Mammary epithelial cell (primary cell): ENCODE results near the gene INPP5D.

Source experiments
- EZH2 ChIP-seq: IDR thresholded peaks from 2 replicates; pipeline ENCODE4 v1.6.1; 2012; ENCODE audit warnings: low read length, inconsistent platforms, borderline replicate concordance
- TF ChIP-seq, protein P1 (sequence below), 2 donors: IDR thresholded peaks in 1 of 2; conservative IDR thresholded peaks in 1 of 2; 2 replicates each; pipeline ENCODE4 v1.5.1; 2011 to 2012; ENCODE audit warnings: inconsistent platforms in 2 of 2, low read length in 2 of 2, mild to moderate bottlenecking in 2 of 2, control low read depth in 1 of 2, low read depth in 1 of 2; ENCODE audit not compliant: insufficient read depth in 1 of 2; ENCODE audit errors: extremely low read depth in 1 of 2

GRCh38 chr2:233048569-233049193 lies 11.5 kb upstream of the INPP5D start:
- TF ChIP-seq, protein P1, sequence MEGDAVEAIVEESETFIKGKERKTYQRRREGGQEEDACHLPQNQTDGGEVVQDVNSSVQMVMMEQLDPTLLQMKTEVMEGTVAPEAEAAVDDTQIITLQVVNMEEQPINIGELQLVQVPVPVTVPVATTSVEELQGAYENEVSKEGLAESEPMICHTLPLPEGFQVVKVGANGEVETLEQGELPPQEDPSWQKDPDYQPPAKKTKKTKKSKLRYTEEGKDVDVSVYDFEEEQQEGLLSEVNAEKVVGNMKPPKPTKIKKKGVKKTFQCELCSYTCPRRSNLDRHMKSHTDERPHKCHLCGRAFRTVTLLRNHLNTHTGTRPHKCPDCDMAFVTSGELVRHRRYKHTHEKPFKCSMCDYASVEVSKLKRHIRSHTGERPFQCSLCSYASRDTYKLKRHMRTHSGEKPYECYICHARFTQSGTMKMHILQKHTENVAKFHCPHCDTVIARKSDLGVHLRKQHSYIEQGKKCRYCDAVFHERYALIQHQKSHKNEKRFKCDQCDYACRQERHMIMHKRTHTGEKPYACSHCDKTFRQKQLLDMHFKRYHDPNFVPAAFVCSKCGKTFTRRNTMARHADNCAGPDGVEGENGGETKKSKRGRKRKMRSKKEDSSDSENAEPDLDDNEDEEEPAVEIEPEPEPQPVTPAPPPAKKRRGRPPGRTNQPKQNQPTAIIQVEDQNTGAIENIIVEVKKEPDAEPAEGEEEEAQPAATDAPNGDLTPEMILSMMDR (conservative IDR thresholded peaks at IDR 0.05 in 1 of 2, IDR thresholded peaks at IDR 0.05 in 1 of 2; ENCODE audit: extremely low read depth in 1 of 2, insufficient read depth in 1 of 2, low read depth in 1 of 2, low read length in 2 of 2) = no peak
- TF ChIP-seq EZH2 = no peak
